SW 1271 (cell line): Measurements from ENCODE around the gene LSM14A.
A peak's percentile ranks its signal among the peaks of the same experiment; 100 is the strongest.

Source experiments
- DNase-seq, 2 experiments: peaks; one replicate each; lab custom pipeline; 2025; lab: John Stamatoyannopoulos, UW

LSM14A gene

GRCh38 chr19:34256835-34257558, 84.7 kb downstream of the LSM14A start:
- no peak for DNase-seq

GRCh38 chr19:34257559-34257924, 85.2 kb downstream of the LSM14A start:
- no peak for DNase-seq

GRCh38 chr19:34259367-34260095, 87.2 kb downstream of the LSM14A start:
- DNase-seq, result no peak

GRCh38 chr19:34260771-34261173, 88.5 kb downstream of the LSM14A start:
- no peak for DNase-seq

- DNase-seq, result no peak
Observed at GRCh38 chr19:34261334-34262109, 89.2 kb downstream of the LSM14A start.

- DNase-seq, result no peak
Observed at GRCh38 chr19:34263745-34264237, 91.5 kb downstream of the LSM14A start.

- no peak for DNase-seq
Observed at GRCh38 chr19:34265221-34265650, 92.9 kb downstream of the LSM14A start.

- no peak for DNase-seq
Observed at GRCh38 chr19:34269081-34269480, 96.8 kb downstream of the LSM14A start.

- no peak for DNase-seq
Observed at GRCh38 chr19:34269489-34269888, 97.2 kb downstream of the LSM14A start.

GRCh38 chr19:34269968-34270621, 97.8 kb downstream of the LSM14A start:
- DNase-seq, result peak in 1 of 2 experiments; percentile 42

GRCh38 chr19:34273121-34273520, 100.8 kb downstream of the LSM14A start:
- DNase-seq, result no peak

- peak in 1 of 2 experiments; percentile 23 for DNase-seq
Observed at GRCh38 chr19:34274284-34274826, 102.1 kb downstream of the LSM14A start.

GRCh38 chr19:34274827-34275625, 102.7 kb downstream of the LSM14A start:
- peak in 1 of 2 experiments; percentile 47 for DNase-seq

GRCh38 chr19:34275705-34276104, 103.4 kb downstream of the LSM14A start:
- DNase-seq, result no peak

GRCh38 chr19:34276614-34277013, 104.3 kb downstream of the LSM14A start:
- DNase-seq, result no peak

- no peak for DNase-seq
Observed at GRCh38 chr19:34277244-34277643, 104.9 kb downstream of the LSM14A start.

GRCh38 chr19:34278783-34279182, 106.5 kb downstream of the LSM14A start:
- no peak for DNase-seq
